Lower leg skin (tissue), 4 donors: ENCODE measurements around the gene STAT5A. TPM values are rescaled to one million over a fixed set of nuclear protein-coding genes. Genes with fewer than 3 reads are reported as not detected.
"Not testable (repeated sequence)": the region's sequence is repeated elsewhere in the genome, so short reads cannot be mapped to it uniquely, and the experiment has no call there.

Source experiments
- DNase-seq, 2 donors: peaks; one replicate each; pipeline ENCODE4 v3.0.0-alpha.2; 2019; ENCODE audit warnings: low spot score in 2 of 2
- H3K4me3 ChIP-seq: fragments of 200-600 bp; sonication (generic); 2 replicates; pipeline ENCODE4 v1.5.1; 2017; ENCODE audit warnings: mild to moderate bottlenecking, low read depth; ENCODE audit not compliant: poor library complexity, severe bottlenecking
- CTCF ChIP-seq, 3 donors: fragments of 450-650 bp; IDR thresholded peaks; one replicate each; pipeline ENCODE4 v1.5.1; 2016; ENCODE audit warnings: antibody characterized with exemption in 3 of 3, mild to moderate bottlenecking in 3 of 3, moderate library complexity in 2 of 3
- POLR2A ChIP-seq, 2 donors: fragments of 450-650 bp; IDR thresholded peaks; one replicate each; pipeline ENCODE4 v1.6.1; 2016 to 2017; ENCODE audit warnings: antibody characterized with exemption in 2 of 2, mild to moderate bottlenecking in 1 of 2, moderate library complexity in 1 of 2
- WGBS, 2 donors: methylation state at CpG; one replicate each; pipeline ENCODE4 v1.1.5; 2018; 5-methylcytosine and 5-hydroxymethylcytosine counted together
- intact Hi-C: fragments of 100-400 bp; cut with DNase I; formaldehyde crosslinking; loops from one replicate; pipeline ENCODE4 v1.15.0; 2023; ENCODE audit warnings: low total_unique reads
- total RNA-seq, 4 donors: library from RNA; depleted of rRNA; stranded (reverse); fragments of >200 nt; gene quantifications; one replicate each; pipeline ENCODE4 v1.1.0, GENCODE V29; 2016

STAT5A gene
- total RNA-seq, 4 donors from 2014 or later = 25.1 to 60.9 (median 48.0) TPM

GRCh38 chr17:42252597-42253550, 35.4 kb upstream of the STAT5A start:
- no peak overlapping the region for H3K4me3 ChIP-seq
- intact Hi-C loops = no loop called here
- no peak for DNase-seq
- WGBS, 2 donors = 35 to 39% methylated on average over 4 of the region's 4 CpGs
- TF ChIP-seq CTCF (IDR thresholded peaks at IDR 0.05) (no peak), POLR2A (IDR thresholded peaks at IDR 0.05) (no peak)

GRCh38 chr17:42253578-42253977, 34.7 kb upstream of the STAT5A start:
- no peak for DNase-seq
- intact Hi-C loops = no loop called here
- no peak for TF ChIP-seq POLR2A (IDR thresholded peaks at IDR 0.05)
- TF ChIP-seq CTCF (IDR thresholded peaks at IDR 0.05) = no peak
- H3K4me3 ChIP-seq = no peak overlapping the region
- 93 to 95% methylated on average over 5 of the region's 5 CpGs for WGBS, 2 donors

- no peak for DNase-seq
- no peak overlapping the region for H3K4me3 ChIP-seq
- TF ChIP-seq CTCF (IDR thresholded peaks at IDR 0.05) (no peak), POLR2A (IDR thresholded peaks at IDR 0.05) (no peak)
- intact Hi-C loops = no loop called here
- WGBS, 2 donors = 94 to 96% methylated on average over 8 of the region's 8 CpGs
These were observed 32.9 kb upstream of the STAT5A start for GRCh38 chr17:42255445-42255844.

- no peak overlapping the region for H3K4me3 ChIP-seq
- TF ChIP-seq CTCF (IDR thresholded peaks at IDR 0.05) (no peak), POLR2A (IDR thresholded peaks at IDR 0.05) (no peak)
- intact Hi-C loops = no loop called here
- no peak for DNase-seq
- WGBS, 2 donors = 91 to 92% methylated on average over 6 of the region's 6 CpGs
These were observed 28.0 kb upstream of the STAT5A start for GRCh38 chr17:42260318-42260717.

- intact Hi-C loops, H3K4me3 ChIP-seq, DNase-seq: not testable (repeated sequence)
- WGBS, 2 donors = 90 to 100% methylated on average over 2 to 3 of the region's 4 CpGs
These were observed 23.9 kb upstream of the STAT5A start for GRCh38 chr17:42264366-42264765.

- DNase-seq = no peak
- intact Hi-C loops = no loop called here
- TF ChIP-seq CTCF (IDR thresholded peaks at IDR 0.05) (no peak), POLR2A (IDR thresholded peaks at IDR 0.05) (no peak)
- H3K4me3 ChIP-seq = no peak overlapping the region
- WGBS, 2 donors = 80 to 89% methylated on average over 2 of the region's 2 CpGs
These were observed 21.8 kb upstream of the STAT5A start for GRCh38 chr17:42266462-42266861.
